GM12891 (cell line): Measurements from ENCODE around the gene TRAPPC12.

Source experiments
- PAX5 ChIP-seq: IDR thresholded peaks from 2 replicates; pipeline ENCODE4 v1.6.1; 2011; ENCODE audit warnings: low read length, moderate library complexity, mild to moderate bottlenecking; ENCODE audit not compliant: insufficient read depth, severe bottlenecking
- POLR2A ChIP-seq: IDR thresholded peaks from 2 replicates; pipeline ENCODE4 v1.6.1; 2011; ENCODE audit warnings: low read depth, low read length, control low read depth
- POLR2AphosphoS5 ChIP-seq: IDR thresholded peaks from 2 replicates; pipeline ENCODE4 v1.6.1; 2011; ENCODE audit warnings: low read depth, low read length, control low read depth
- SPI1 ChIP-seq: IDR thresholded peaks from 2 replicates; pipeline ENCODE4 v1.6.1; 2011; ENCODE audit warnings: low read depth, low read length, control low read depth

GRCh38 chr2:3349211-3349693, 30.2 kb upstream of the TRAPPC12 start:
- TF ChIP-seq POLR2A: no peak
- TF ChIP-seq SPI1: no peak
- TF ChIP-seq PAX5: no peak
- no peak for TF ChIP-seq POLR2AphosphoS5
